Measurements from ENCODE around the gene DDR2.

GRCh38 chr1:162605225-162605927 lies 26.9 kb upstream of the DDR2 start:
- TF ChIP-seq CTCF (IDR thresholded peaks at IDR 0.05; ENCODE audit: low read length) (no peak), EZH2 (optimal IDR thresholded peaks at IDR 0.05; ENCODE audit: low read depth, low read length) (no peak)
